H9 (cell line): ENCODE results near the gene ZC3H12D. TPM values are rescaled to one million over a fixed set of nuclear protein-coding genes. Genes with fewer than 3 reads are reported as not detected.

Experiments
- DNase-seq: peaks from one replicate; pipeline ENCODE4 v3.0.0-alpha.2; 2017
- H2AFZ ChIP-seq: one replicate; pipeline ENCODE4 v1.6.1; 2013; ENCODE audit warnings: mild to moderate bottlenecking, low read length, control low read depth, moderate library complexity
- H2AK5ac ChIP-seq: 2 replicates; pipeline ENCODE4 v1.6.1; 2013; ENCODE audit warnings: low read length, control low read depth, mixed read lengths; ENCODE audit not compliant: insufficient read length
- H2BK120ac ChIP-seq: one replicate; pipeline ENCODE4 v1.6.1; 2013; ENCODE audit warnings: low read depth, mild to moderate bottlenecking, low read length, control low read depth, inconsistent platforms; ENCODE audit not compliant: poor library complexity, severe bottlenecking
- H2BK12ac ChIP-seq: 2 replicates; pipeline ENCODE4 v1.6.1; 2013; ENCODE audit warnings: low read length, control low read depth, mixed read lengths, low read depth; ENCODE audit not compliant: insufficient read length
- H2BK15ac ChIP-seq: 2 replicates; pipeline ENCODE4 v1.6.1; 2013; ENCODE audit warnings: low read depth, low read length, control low read depth
- H2BK20ac ChIP-seq: one replicate; pipeline ENCODE4 v1.6.1; 2013; ENCODE audit warnings: low read depth, mild to moderate bottlenecking, low read length, control low read depth, inconsistent platforms; ENCODE audit not compliant: poor library complexity, severe bottlenecking
- H2BK5ac ChIP-seq: 2 replicates; pipeline ENCODE4 v1.6.1; 2013; ENCODE audit warnings: low read length, control low read depth, mixed read lengths; ENCODE audit not compliant: insufficient read length
- H3K14ac ChIP-seq: 2 replicates; pipeline ENCODE4 v1.6.1; 2013; ENCODE audit warnings: low read length, control low read depth; ENCODE audit not compliant: insufficient read depth
- H3K18ac ChIP-seq: 2 replicates; pipeline ENCODE4 v1.6.1; 2013; ENCODE audit warnings: low read depth, mild to moderate bottlenecking, mixed read lengths, low read length, control low read depth; ENCODE audit not compliant: insufficient read length
- H3K23ac ChIP-seq: 2 replicates; pipeline ENCODE4 v1.6.1; 2013; ENCODE audit warnings: low read length, control low read depth, mixed read lengths, low read depth; ENCODE audit not compliant: insufficient read length
- H3K23me2 ChIP-seq: 2 replicates; pipeline ENCODE4 v1.6.1; 2013; ENCODE audit warnings: low read depth, mild to moderate bottlenecking, mixed read lengths, low read length, control low read depth; ENCODE audit not compliant: insufficient read length, poor library complexity, severe bottlenecking
- H3K27ac ChIP-seq: 2 replicates; pipeline ENCODE4 v1.5.1; 2013; ENCODE audit warnings: low read length, control low read depth, mixed read lengths, low read depth; ENCODE audit not compliant: insufficient read length
- H3K27me3 ChIP-seq: 2 replicates; pipeline ENCODE4 v1.6.1; 2013; ENCODE audit warnings: low read length, control low read depth, inconsistent platforms; ENCODE audit not compliant: insufficient read depth
- H3K4ac ChIP-seq: 2 replicates; pipeline ENCODE4 v1.6.1; 2013; ENCODE audit warnings: low read depth, mild to moderate bottlenecking, control low read depth, inconsistent platforms, low read length, moderate library complexity
- H3K4me1 ChIP-seq: 2 replicates; pipeline ENCODE4 v1.6.1; 2013; ENCODE audit warnings: low read length, control low read depth, inconsistent platforms; ENCODE audit not compliant: insufficient read depth
- H3K4me2 ChIP-seq: 2 replicates; pipeline ENCODE4 v1.6.1; 2013; ENCODE audit warnings: low read length, control low read depth, mixed read lengths; ENCODE audit not compliant: insufficient read length, insufficient read depth
- H3K56ac ChIP-seq: 2 replicates; pipeline ENCODE4 v1.6.1; 2013; ENCODE audit warnings: low read depth, mild to moderate bottlenecking, mixed read lengths, low read length, control low read depth; ENCODE audit not compliant: insufficient read length
- H3K79me1 ChIP-seq: 2 replicates; pipeline ENCODE4 v1.6.1; 2013; ENCODE audit warnings: low read depth, mild to moderate bottlenecking, moderate library complexity, low read length, control low read depth, inconsistent platforms; ENCODE audit not compliant: insufficient read depth, poor library complexity, severe bottlenecking
- H3K79me2 ChIP-seq: 2 replicates; pipeline ENCODE4 v1.6.1; 2013; ENCODE audit warnings: low read length, control low read depth, inconsistent platforms; ENCODE audit not compliant: insufficient read depth
- H3K9ac ChIP-seq: 2 replicates; pipeline ENCODE4 v1.6.1; 2013; ENCODE audit warnings: low read length, control low read depth, mixed read lengths; ENCODE audit not compliant: insufficient read length; ENCODE audit errors: extremely low read depth
- H3K9me3 ChIP-seq: one replicate; pipeline ENCODE4 v1.6.1; 2013; ENCODE audit warnings: low read depth, low read length, inconsistent platforms; ENCODE audit not compliant: control insufficient read depth
- H3T11ph ChIP-seq: one replicate; pipeline ENCODE4 v1.6.1; 2013; ENCODE audit warnings: mild to moderate bottlenecking, low read length, control low read depth, inconsistent platforms
- H4K20me1 ChIP-seq: one replicate; pipeline ENCODE4 v1.6.1; 2013; ENCODE audit not compliant: control insufficient read depth, insufficient read length, insufficient read depth
- H4K5ac ChIP-seq: 2 replicates; pipeline ENCODE4 v1.6.1; 2013; ENCODE audit warnings: low read depth, mild to moderate bottlenecking, mixed read lengths, low read length, control low read depth; ENCODE audit not compliant: insufficient read length
- H4K8ac ChIP-seq: replicated peaks from 2 replicates; pipeline ENCODE4 v1.6.1; 2013; ENCODE audit warnings: low read length, control low read depth, mixed read lengths, low read depth; ENCODE audit not compliant: insufficient read length
- H4K91ac ChIP-seq: 2 replicates; pipeline ENCODE4 v1.6.1; 2013; ENCODE audit warnings: low read depth, mild to moderate bottlenecking, moderate library complexity, mixed read lengths, low read length, control low read depth; ENCODE audit not compliant: insufficient read length
- H3K27ac Mint-ChIP-seq, 3 experiments: 2 replicates in 2 of 3; 3 replicates in 1 of 3; pipeline ENCODE4 v1.8.0; 2020 to 2021; ENCODE audit warnings: mixed read lengths in 3 of 3, mild to moderate bottlenecking in 1 of 3, moderate library complexity in 1 of 3
- H3K27me3 Mint-ChIP-seq: 2 replicates; pipeline ENCODE4 v1.8.0; 2021; ENCODE audit warnings: low read depth, mild to moderate bottlenecking, moderate library complexity, mixed read lengths
- H3K36me3 Mint-ChIP-seq, 3 experiments: 2 replicates in 2 of 3; 3 replicates in 1 of 3; pipeline ENCODE4 v1.8.0; 2020 to 2021; ENCODE audit warnings: low read depth in 3 of 3, mixed read lengths in 3 of 3; ENCODE audit not compliant: insufficient read depth in 1 of 3
- H3K4me1 Mint-ChIP-seq, 2 experiments: 2 replicates each; pipeline ENCODE4 v1.8.0; 2020; ENCODE audit warnings: mixed read lengths in 2 of 2
- H3K4me3 Mint-ChIP-seq, 2 experiments: 2 replicates in 1 of 2; 3 replicates in 1 of 2; pipeline ENCODE4 v1.8.0; 2020 to 2021; ENCODE audit warnings: mild to moderate bottlenecking in 2 of 2, mixed read lengths in 2 of 2, moderate library complexity in 1 of 2
- H3K9me3 Mint-ChIP-seq, 2 experiments: 2 replicates in 1 of 2; 3 replicates in 1 of 2; pipeline ENCODE4 v1.8.0; 2020; ENCODE audit warnings: mild to moderate bottlenecking in 2 of 2, mixed read lengths in 2 of 2, moderate library complexity in 1 of 2
- WGBS: extraction: QIAGEN DNeasy Blood & Tissue Kit; methylation state at CpG from one replicate; pipeline ENCODE4 v1.1.7; 2013; ENCODE audit warnings: missing lambda C conversion rate, low lambda C conversion rate, mixed read lengths; ENCODE audit not compliant: insufficient read length; ENCODE audit errors: extremely low coverage; 5-methylcytosine and 5-hydroxymethylcytosine counted together
- total RNA-seq: library from RNA; stranded (reverse); gene quantifications from 2 replicates; pipeline ENCODE4 v1.2.1, GENCODE V29; 2021
- TF ChIP-seq, protein P1 (sequence below): fragments of 200-600 bp; sonication (generic); conservative IDR thresholded peaks from 3 replicates; pipeline ENCODE4 v1.8.0; 2021; ENCODE audit warnings: antibody characterized with exemption, mild to moderate bottlenecking

Gene ZC3H12D
- total RNA-seq, 1 experiment from 2014 or later = 0.07 TPM

DNA sequence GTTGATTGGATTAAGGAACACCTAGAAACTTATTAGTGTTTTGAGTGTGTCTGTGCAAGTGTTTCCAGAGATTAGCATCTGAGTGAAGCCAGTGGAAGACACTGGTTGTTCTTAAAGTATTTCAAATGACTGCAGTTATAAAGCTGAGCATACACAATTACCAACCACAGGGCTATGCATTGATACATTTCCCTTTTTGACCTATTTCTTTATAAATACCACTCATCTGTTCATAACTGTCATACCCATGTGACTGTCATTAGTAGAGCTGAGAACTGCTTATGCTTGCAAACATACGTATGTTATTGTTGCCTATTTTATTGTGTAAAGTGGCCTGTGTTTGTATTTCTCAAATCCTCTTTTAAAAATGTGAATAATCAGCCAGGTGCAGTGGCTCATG lies 15.3 kb upstream of the ZC3H12D start:
- Histone ChIP-seq H3K79me1 (no peaks in the 10 kb centered on the region), H2BK120ac (no peak overlapping the region), H3T11ph (no peak overlapping the region), H2BK20ac (no peak overlapping the region), H3K23ac (no peak overlapping the region), H3K4me1 (no peaks in the 10 kb centered on the region), H3K56ac (no peak overlapping the region), H4K5ac (no peak overlapping the region), H2BK12ac (no peak overlapping the region), H2AK5ac (no peak overlapping the region), H2BK5ac (no peak overlapping the region), H3K9me3 (no peaks in the 10 kb centered on the region), H3K27me3 (no peaks in the 10 kb centered on the region), H2BK15ac (no peak overlapping the region), H3K23me2 (no peaks in the 10 kb centered on the region), H3K4ac (no peak overlapping the region), H3K9ac (no peak overlapping the region), H2AFZ (no peak overlapping the region), H3K4me2 (no peak overlapping the region), H3K27ac (no peak overlapping the region), H3K79me2 (no peaks in the 10 kb centered on the region), H4K91ac (no peak overlapping the region), H4K8ac (no peak overlapping the region), H3K14ac (no peak overlapping the region), H4K20me1 (no peaks in the 10 kb centered on the region), H3K18ac (no peak overlapping the region)
- 0 out of 4 replicates have a peak, but pooled peaks cover 0 to 4% of the 10 kb centered on the region in 2 experiments for H3K4me1 Mint-ChIP-seq
- no CpG with 5 or more reads among the region's 1 CpG for WGBS
- peaks cover 0 to 8% (median under 1%) of the 10 kb centered on the region in 3 experiments; a peak in 4 of 7 replicates for H3K36me3 Mint-ChIP-seq
- TF ChIP-seq, protein P1, sequence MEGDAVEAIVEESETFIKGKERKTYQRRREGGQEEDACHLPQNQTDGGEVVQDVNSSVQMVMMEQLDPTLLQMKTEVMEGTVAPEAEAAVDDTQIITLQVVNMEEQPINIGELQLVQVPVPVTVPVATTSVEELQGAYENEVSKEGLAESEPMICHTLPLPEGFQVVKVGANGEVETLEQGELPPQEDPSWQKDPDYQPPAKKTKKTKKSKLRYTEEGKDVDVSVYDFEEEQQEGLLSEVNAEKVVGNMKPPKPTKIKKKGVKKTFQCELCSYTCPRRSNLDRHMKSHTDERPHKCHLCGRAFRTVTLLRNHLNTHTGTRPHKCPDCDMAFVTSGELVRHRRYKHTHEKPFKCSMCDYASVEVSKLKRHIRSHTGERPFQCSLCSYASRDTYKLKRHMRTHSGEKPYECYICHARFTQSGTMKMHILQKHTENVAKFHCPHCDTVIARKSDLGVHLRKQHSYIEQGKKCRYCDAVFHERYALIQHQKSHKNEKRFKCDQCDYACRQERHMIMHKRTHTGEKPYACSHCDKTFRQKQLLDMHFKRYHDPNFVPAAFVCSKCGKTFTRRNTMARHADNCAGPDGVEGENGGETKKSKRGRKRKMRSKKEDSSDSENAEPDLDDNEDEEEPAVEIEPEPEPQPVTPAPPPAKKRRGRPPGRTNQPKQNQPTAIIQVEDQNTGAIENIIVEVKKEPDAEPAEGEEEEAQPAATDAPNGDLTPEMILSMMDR = no peak
- no peak overlapping the region for H3K27ac Mint-ChIP-seq
- H3K4me3 Mint-ChIP-seq = no peak overlapping the region
- no peak for DNase-seq
- no peaks in the 10 kb centered on the region for H3K9me3 Mint-ChIP-seq
- H3K27me3 Mint-ChIP-seq = no peaks in the 10 kb centered on the region
